HG03159 (cell line): ENCODE results near the gene RNF41.

Experiments used
- ATAC-seq: cut with Tn5 transposase; IDR thresholded peaks from one replicate; pipeline ENCODE4 v1.9.1; 2021; ENCODE audit warnings: mild to moderate bottlenecking, moderate library complexity; ENCODE audit not compliant: unreplicated experiment

RNF41 gene

GRCh38 chr12:56154818-56155217, 66.9 kb downstream of the RNF41 start:
- ATAC-seq = no peak

DNA sequence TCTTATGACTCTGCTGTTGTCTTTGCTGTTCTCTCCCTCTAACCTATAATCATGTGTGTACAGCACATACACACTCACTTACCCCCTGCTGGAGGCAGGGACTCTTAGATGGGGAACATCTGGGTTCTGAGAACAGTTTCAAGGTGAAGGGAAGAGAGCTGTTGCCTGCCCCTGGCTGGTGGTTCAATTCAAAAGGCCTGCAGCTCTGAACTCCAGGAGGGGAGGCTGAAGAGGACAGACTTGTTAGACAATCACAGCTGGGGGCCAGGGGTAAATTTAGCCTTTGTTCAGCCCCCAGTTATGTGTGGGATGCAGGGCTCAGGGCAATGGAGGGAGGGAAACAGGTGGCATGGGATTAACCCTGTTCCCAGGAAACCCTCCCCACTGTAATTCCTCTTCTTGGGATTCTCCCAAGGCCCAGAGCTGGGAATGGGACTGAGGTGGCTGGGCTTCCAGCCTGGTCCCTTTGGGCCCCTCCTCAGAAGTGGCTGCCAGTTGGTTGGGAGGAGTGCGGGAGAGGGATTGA, 67.4 kb downstream of the RNF41 start:
- no peak for ATAC-seq

GRCh38 chr12:56153678-56154065, 68.0 kb downstream of the RNF41 start:
- no peak for ATAC-seq

DNA sequence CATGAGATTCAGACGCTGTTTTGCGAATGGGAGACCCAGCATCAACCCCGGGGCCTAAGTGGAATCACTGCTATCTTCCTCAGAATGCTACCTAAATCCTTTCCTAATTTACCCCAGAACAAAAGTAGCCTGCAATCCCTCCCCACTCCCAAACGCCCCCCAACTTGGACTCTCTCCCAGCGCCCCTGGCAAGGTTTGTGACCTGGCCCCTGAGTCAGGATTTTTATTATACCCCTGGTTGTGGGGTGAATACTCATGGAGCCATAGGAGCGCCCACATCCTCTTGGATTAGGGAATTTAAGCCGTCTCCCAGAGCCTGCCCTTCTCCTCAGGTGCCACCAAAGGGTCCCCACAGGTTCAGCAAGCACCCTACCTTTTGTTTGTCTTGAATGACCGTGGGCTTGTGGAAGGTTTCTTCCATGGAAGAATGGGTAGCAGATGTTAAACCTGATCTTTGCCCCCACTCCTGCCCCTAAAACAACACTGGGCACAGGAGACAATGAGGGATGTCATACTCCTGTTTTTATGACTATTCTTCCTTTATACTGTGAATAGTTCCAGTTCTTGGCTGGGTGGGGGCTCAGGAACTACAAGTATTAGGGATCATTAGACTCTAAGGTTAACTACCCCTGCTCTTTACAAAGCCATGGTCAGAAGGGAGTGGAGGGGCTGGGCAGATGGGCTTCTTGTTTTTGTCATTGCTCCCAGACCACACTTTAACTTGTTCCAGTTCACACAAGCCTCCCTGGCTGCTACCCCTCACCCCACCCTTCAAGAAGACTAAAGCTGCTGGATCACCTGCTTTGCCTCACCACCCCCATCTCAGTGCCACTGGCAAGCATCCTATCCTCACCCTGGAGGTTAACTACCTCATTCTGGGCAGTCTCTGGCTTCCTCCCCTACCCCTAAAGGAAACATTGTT, 68.7 kb downstream of the RNF41 start:
- no peak for ATAC-seq
